ENCODE measurements around the gene POTEI. TPM values are rescaled to one million over a fixed set of nuclear protein-coding genes. Genes with fewer than 3 reads are reported as not detected.
A peak's percentile ranks its signal among the peaks of the same experiment; 100 is the strongest.
"Not testable (repeated sequence)": the region's sequence is repeated elsewhere in the genome, so short reads cannot be mapped to it uniquely, and the experiment has no call there.

POTEI gene
- not detected for polyA plus RNA-seq

- not testable (repeated sequence) for H3K27me3 Mint-ChIP-seq (ENCODE audit: low read depth in 3 of 3); DNase-seq; H3K4me1 Mint-ChIP-seq; H3K36me3 Mint-ChIP-seq; H3K27ac Mint-ChIP-seq; H3K4me3 Mint-ChIP-seq; H3K9me3 Mint-ChIP-seq
Observed at GRCh38 chr2:130509228-130509627, at the start of gene POTEI. TSS of gene POTEI (minus strand) at chr2:130509328. CDS start at chr2:130509235, 93 bp downstream.

- not testable (repeated sequence) for H3K27me3 Mint-ChIP-seq (ENCODE audit: low read depth in 3 of 3); H3K4me1 Mint-ChIP-seq; H3K4me3 Mint-ChIP-seq; H3K36me3 Mint-ChIP-seq; H3K27ac Mint-ChIP-seq; DNase-seq; H3K9me3 Mint-ChIP-seq
Observed at GRCh38 chr2:130556441-130556840, 47.3 kb upstream of the POTEI start.

DNA sequence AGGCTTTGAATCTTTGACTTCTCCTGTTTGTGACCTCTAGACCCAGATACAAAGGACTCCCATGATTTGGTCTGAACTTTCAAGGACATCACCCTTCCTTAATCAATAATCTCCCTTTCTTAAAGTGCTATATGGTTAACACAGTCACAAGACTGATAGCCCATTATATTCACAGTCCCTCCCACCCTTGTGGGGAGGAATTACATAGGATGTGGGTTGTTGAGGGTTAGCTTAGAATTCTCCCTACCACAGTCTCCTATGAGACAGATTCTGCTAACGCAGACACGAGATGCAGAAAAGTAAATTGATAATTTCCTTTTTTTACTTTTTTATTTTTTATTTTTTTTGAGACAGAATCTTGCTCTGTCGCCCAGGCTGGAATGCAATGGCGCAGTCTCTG is 45.0 kb upstream of the POTEI start:
- H3K4me3 Mint-ChIP-seq; H3K36me3 Mint-ChIP-seq; DNase-seq; H3K4me1 Mint-ChIP-seq; H3K9me3 Mint-ChIP-seq; H3K27me3 Mint-ChIP-seq (ENCODE audit: low read depth in 3 of 3); H3K27ac Mint-ChIP-seq: not testable (repeated sequence)

DNA sequence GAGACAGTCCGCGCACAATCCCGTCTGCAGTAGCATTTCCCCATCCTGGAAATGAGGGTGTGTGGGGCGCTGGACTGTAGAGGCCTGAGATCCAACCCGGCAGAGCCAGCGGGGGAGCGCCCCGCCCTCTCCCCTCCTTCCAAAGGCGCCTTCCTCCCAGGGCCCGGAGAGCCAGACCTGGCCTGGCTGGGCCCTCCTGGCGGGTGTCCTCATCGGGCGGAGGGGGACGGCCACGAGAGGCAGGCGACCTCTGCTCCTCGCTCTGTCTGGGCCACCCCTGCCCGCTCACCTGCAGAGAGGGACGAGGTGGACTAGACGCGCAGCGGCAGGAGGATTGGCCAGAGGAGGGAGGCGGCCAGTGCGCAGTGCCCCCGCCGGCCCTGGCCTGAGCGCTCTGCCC is 40.3 kb upstream of the POTEI start:
- H3K4me1 Mint-ChIP-seq; H3K36me3 Mint-ChIP-seq; H3K27me3 Mint-ChIP-seq (ENCODE audit: low read depth in 3 of 3); H3K4me3 Mint-ChIP-seq; DNase-seq; H3K27ac Mint-ChIP-seq; H3K9me3 Mint-ChIP-seq: not testable (repeated sequence)

- not testable (repeated sequence) for H3K27ac Mint-ChIP-seq; H3K36me3 Mint-ChIP-seq; H3K4me1 Mint-ChIP-seq; DNase-seq; H3K4me3 Mint-ChIP-seq; H3K27me3 Mint-ChIP-seq (ENCODE audit: low read depth in 3 of 3); H3K9me3 Mint-ChIP-seq
Observed at GRCh38 chr2:130548418-130548817, 39.3 kb upstream of the POTEI start.

- H3K4me3 Mint-ChIP-seq; H3K27ac Mint-ChIP-seq; H3K9me3 Mint-ChIP-seq; H3K27me3 Mint-ChIP-seq (ENCODE audit: low read depth in 3 of 3); DNase-seq; H3K4me1 Mint-ChIP-seq; H3K36me3 Mint-ChIP-seq: not testable (repeated sequence)
Observed at GRCh38 chr2:130544978-130545377, 35.9 kb upstream of the POTEI start.

DNA sequence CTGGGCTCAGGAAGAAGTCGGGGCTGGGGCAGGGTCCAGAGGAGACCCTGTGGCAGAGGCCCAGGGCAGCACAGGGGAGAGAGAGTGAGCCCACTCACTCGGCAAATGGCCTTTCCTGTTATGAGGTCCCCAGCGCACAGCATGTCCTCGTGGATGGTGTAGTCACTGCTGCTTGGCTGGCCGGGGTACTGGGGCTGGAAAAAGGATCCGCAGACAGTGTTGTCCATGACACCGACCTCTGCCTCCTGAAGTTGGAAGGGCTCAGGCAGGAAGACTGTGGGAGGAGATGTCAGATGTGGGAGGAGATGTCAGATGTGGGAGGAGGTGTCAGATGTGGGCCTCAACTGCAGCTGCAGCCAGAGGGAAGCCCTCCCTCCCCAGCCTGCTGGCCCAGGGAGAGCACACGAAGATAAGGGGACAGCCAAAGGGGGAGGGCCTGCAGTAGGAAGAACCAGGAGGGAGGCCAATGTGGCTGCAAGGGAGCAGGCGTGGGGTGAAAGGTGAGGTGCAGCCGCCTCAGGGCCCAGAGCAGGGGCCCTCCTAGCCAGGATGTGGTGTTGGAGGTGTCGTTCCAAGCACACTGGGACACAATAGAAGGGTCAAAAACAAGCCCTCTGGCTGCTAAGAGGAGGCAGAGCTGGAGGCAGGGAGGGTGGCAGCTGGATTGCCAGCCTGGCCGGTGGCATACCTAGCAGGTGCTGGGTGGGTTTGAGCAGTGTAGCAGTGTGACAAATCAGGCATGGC is 34.8 kb upstream of the POTEI start:
- not testable (repeated sequence) for DNase-seq; H3K9me3 Mint-ChIP-seq; H3K27ac Mint-ChIP-seq; H3K4me1 Mint-ChIP-seq; H3K36me3 Mint-ChIP-seq; H3K27me3 Mint-ChIP-seq (ENCODE audit: low read depth in 3 of 3)
- H3K4me3 Mint-ChIP-seq = peak overlapping the region in 1 of 5 donors; percentile 27

GRCh38 chr2:130542789-130543188 is 33.7 kb upstream of the POTEI start:
- not testable (repeated sequence) for H3K4me3 Mint-ChIP-seq; H3K9me3 Mint-ChIP-seq; H3K27ac Mint-ChIP-seq; H3K27me3 Mint-ChIP-seq (ENCODE audit: low read depth in 3 of 3); H3K4me1 Mint-ChIP-seq; H3K36me3 Mint-ChIP-seq; DNase-seq

GRCh38 chr2:130538271-130538670 is 29.1 kb upstream of the POTEI start:
- DNase-seq; H3K27ac Mint-ChIP-seq; H3K27me3 Mint-ChIP-seq (ENCODE audit: low read depth in 3 of 3); H3K36me3 Mint-ChIP-seq; H3K9me3 Mint-ChIP-seq; H3K4me3 Mint-ChIP-seq; H3K4me1 Mint-ChIP-seq: not testable (repeated sequence)

DNA sequence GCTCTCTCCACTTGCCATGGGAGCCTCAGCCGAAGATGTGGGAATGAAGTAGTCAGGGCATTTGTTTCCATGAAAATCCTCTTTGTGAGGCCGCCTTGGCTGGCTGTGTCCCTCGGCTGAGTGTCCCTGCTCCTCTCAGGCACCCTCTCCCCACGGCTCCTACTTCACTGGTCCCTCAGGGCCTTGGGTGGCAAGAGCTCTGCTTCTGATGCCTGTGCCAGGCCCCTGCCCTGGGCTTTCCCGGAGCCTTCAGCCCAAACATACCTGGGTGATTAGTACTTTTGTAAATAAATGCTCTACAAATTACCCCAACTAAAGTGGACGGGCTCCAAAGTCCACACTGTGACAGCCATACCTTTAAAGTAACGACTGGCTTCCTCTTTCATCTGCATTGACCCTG is 27.5 kb upstream of the POTEI start:
- not testable (repeated sequence) for DNase-seq; H3K4me3 Mint-ChIP-seq; H3K27me3 Mint-ChIP-seq (ENCODE audit: low read depth in 3 of 3); H3K9me3 Mint-ChIP-seq; H3K27ac Mint-ChIP-seq; H3K36me3 Mint-ChIP-seq; H3K4me1 Mint-ChIP-seq

DNA sequence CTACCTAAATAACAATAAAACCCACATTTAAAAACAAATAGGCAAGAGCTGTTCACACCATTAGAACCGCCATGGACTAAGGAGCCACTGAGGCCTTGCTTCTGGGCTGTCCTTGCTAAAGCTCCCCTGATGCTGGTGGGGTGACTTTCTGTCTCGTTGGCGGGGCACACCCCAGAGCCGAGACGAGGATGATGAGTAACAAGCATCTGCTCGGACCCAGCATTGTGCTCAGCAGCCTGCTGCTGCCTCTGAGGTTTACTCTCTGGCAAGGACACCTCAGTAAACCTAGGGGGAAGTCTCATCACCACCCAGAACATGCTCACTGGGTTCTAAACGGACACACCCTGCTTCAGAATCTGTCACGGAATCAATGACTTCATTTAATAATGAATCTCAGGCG is 22.5 kb upstream of the POTEI start:
- H3K36me3 Mint-ChIP-seq; H3K4me1 Mint-ChIP-seq; H3K27ac Mint-ChIP-seq; DNase-seq; H3K27me3 Mint-ChIP-seq (ENCODE audit: low read depth in 3 of 3); H3K4me3 Mint-ChIP-seq; H3K9me3 Mint-ChIP-seq: not testable (repeated sequence)

DNA sequence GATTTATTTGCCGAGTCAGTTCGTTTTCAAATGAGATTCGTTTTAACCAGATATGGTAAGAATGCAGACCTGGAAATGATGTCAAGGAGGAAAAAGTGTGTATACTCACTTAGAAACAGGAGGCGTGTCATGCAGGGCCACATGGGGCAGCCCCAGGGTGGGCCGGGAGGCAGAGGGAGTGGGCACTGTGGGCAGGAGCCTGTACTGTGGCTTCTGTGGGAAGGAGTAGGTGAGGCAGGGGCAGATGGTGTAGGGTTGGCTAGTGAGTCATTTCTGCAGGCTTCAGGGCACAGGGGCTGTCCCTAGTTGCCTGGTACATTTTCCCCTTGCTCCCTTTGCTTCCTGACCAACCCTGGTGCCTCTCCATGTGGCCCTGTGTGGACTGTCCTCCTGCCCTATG is 22.1 kb upstream of the POTEI start:
- not testable (repeated sequence) for H3K27ac Mint-ChIP-seq; H3K4me3 Mint-ChIP-seq; DNase-seq; H3K4me1 Mint-ChIP-seq; H3K9me3 Mint-ChIP-seq; H3K36me3 Mint-ChIP-seq; H3K27me3 Mint-ChIP-seq (ENCODE audit: low read depth in 3 of 3)

DNA sequence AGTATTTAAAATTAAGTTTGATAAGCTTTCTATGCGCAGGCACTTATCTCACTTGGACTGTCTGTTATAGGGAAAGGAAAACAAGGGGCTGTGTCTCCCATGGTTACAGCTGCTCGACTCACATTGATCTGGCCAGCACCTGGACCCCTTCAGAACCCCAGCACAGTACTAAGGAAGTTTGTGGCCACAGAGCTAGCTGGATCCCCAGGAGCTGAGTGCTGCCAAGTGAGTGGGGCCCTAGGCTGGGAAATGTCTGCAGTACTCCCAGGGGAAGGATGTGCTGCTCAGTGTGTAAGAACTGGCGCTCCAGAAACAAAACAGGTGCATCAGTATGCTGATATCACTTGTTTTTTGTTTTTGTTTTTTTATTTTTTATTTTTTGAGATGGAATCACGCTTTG is 21.1 kb upstream of the POTEI start:
- not testable (repeated sequence) for H3K4me3 Mint-ChIP-seq, H3K9me3 Mint-ChIP-seq

DNA sequence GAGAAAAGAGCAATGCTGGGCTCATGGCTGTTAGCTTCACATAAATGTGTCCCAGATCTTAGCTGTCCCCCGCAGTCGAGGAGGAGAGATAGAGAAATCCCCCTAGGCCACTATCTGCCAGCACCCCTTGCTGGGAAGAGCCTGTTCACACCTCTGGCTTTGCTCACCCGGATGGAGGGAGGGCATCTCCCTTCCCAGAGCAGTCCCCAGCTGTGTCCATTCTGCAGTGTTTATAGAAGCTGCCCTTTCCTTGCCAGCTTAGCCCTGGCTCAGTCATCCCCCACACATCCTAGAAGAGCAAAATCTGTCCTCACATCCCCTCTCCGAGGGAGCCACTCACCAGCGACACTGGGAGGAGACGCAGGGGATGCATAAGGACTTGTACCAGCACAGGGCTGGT is 20.4 kb upstream of the POTEI start:
- not testable (repeated sequence) for H3K27me3 Mint-ChIP-seq (ENCODE audit: low read depth in 3 of 3); H3K36me3 Mint-ChIP-seq; DNase-seq; H3K4me3 Mint-ChIP-seq; H3K4me1 Mint-ChIP-seq; H3K27ac Mint-ChIP-seq; H3K9me3 Mint-ChIP-seq

More for the DNA sequence above, 21.1 kb upstream of the POTEI start:
- not testable (repeated sequence) for H3K27me3 Mint-ChIP-seq (ENCODE audit: low read depth in 3 of 3); H3K36me3 Mint-ChIP-seq; H3K27ac Mint-ChIP-seq; H3K4me1 Mint-ChIP-seq; DNase-seq

GRCh38 chr2:130527365-130527967 is 18.3 kb upstream of the POTEI start:
- not testable (repeated sequence) for H3K9me3 Mint-ChIP-seq; H3K36me3 Mint-ChIP-seq; H3K27me3 Mint-ChIP-seq (ENCODE audit: low read depth in 3 of 3); DNase-seq; H3K4me1 Mint-ChIP-seq; H3K27ac Mint-ChIP-seq; H3K4me3 Mint-ChIP-seq
